Ascending aorta (tissue), 2 donors: ENCODE data around the gene KRTAP5-6. TPM values are rescaled to one million over a fixed set of nuclear protein-coding genes. Genes with fewer than 3 reads are reported as not detected.
"Not testable (repeated sequence)": the region's sequence is repeated elsewhere in the genome, so short reads cannot be mapped to it uniquely, and the experiment has no call there.

Experiments
- DNase-seq, 2 donors: peaks; one replicate each; pipeline ENCODE4 v3.0.0-alpha.2; 2019; ENCODE audit warnings: low spot score in 2 of 2
- H3K27ac ChIP-seq, 2 donors: fragments of 200-600 bp; sonication (generic); one replicate each; pipeline ENCODE4 v1.5.1; 2016 to 2017; ENCODE audit warnings: mild to moderate bottlenecking in 1 of 2
- H3K27me3 ChIP-seq: fragments of 200-600 bp; sonication (generic); one replicate; pipeline ENCODE4 v1.5.1; 2017
- H3K36me3 ChIP-seq, 2 donors: fragments of 200-600 bp; sonication (generic); one replicate each; pipeline ENCODE4 v1.5.1; 2016
- H3K4me1 ChIP-seq, 2 donors: fragments of 200-600 bp; sonication (generic); one replicate each; pipeline ENCODE4 v1.5.1; 2016 to 2017; ENCODE audit warnings: mild to moderate bottlenecking in 1 of 2
- H3K4me3 ChIP-seq, 2 donors: fragments of 200-600 bp; sonication (generic); one replicate each; pipeline ENCODE4 v1.5.1; 2016 to 2017; ENCODE audit warnings: mild to moderate bottlenecking in 1 of 2
- H3K9me3 ChIP-seq, 2 donors: fragments of 200-600 bp; sonication (generic); one replicate each; pipeline ENCODE4 v1.5.1; 2016
- intact Hi-C: fragments of 100-400 bp; cut with DNase I; formaldehyde crosslinking; loops from one replicate; pipeline ENCODE4 v1.15.1; 2023
- total RNA-seq: library from RNA; depleted of rRNA; stranded (reverse); fragments of >200 nt; gene quantifications from one replicate; pipeline ENCODE4 v1.1.0, GENCODE V29; 2016
- TF ChIP-seq, protein P1 (sequence below), 3 experiments: fragments of 200-600 bp in 2 of 3; fragments of 450-650 bp in 1 of 3; sonication (generic) in 2 of 3; IDR thresholded peaks; one replicate each; pipeline ENCODE4 v1.5.1; 2016 to 2019; ENCODE audit warnings: antibody characterized with exemption in 3 of 3, mild to moderate bottlenecking in 1 of 3, moderate library complexity in 1 of 3

KRTAP5-6 gene
- total RNA-seq, 1 donor from 2014 or later = not detected

DNA sequence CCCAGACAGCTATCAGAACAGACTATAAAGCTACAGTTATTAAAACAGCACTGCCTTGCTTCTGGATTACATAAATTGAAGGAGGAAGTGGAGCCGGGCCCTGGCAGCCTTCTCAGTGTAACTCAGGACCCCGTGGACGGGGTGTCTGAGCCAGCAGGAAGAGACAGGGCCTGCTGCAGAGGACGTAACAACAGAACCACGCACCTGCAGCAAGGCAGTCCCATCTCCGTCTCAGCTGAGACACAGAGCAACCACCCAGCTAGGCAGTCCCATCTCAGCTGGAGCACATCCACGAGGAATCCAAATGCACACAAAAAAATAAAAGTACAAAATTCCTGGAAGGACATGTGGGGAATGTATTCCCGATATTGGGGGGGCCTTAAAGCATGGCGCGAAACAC, 17.1 kb upstream of the KRTAP5-6 start:
- H3K4me3 ChIP-seq = no peak overlapping the region
- H3K27ac ChIP-seq = no peak overlapping the region
- TF ChIP-seq, protein P1, sequence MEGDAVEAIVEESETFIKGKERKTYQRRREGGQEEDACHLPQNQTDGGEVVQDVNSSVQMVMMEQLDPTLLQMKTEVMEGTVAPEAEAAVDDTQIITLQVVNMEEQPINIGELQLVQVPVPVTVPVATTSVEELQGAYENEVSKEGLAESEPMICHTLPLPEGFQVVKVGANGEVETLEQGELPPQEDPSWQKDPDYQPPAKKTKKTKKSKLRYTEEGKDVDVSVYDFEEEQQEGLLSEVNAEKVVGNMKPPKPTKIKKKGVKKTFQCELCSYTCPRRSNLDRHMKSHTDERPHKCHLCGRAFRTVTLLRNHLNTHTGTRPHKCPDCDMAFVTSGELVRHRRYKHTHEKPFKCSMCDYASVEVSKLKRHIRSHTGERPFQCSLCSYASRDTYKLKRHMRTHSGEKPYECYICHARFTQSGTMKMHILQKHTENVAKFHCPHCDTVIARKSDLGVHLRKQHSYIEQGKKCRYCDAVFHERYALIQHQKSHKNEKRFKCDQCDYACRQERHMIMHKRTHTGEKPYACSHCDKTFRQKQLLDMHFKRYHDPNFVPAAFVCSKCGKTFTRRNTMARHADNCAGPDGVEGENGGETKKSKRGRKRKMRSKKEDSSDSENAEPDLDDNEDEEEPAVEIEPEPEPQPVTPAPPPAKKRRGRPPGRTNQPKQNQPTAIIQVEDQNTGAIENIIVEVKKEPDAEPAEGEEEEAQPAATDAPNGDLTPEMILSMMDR (IDR thresholded peaks at IDR 0.05) = no peak
- intact Hi-C loops = no loop called here
- DNase-seq = no peak
- H3K9me3 ChIP-seq = no peaks in the 10 kb centered on the region
- no peaks in the 10 kb centered on the region for H3K36me3 ChIP-seq
- no peaks in the 10 kb centered on the region for H3K4me1 ChIP-seq
- no peaks in the 10 kb centered on the region for H3K27me3 ChIP-seq

DNA sequence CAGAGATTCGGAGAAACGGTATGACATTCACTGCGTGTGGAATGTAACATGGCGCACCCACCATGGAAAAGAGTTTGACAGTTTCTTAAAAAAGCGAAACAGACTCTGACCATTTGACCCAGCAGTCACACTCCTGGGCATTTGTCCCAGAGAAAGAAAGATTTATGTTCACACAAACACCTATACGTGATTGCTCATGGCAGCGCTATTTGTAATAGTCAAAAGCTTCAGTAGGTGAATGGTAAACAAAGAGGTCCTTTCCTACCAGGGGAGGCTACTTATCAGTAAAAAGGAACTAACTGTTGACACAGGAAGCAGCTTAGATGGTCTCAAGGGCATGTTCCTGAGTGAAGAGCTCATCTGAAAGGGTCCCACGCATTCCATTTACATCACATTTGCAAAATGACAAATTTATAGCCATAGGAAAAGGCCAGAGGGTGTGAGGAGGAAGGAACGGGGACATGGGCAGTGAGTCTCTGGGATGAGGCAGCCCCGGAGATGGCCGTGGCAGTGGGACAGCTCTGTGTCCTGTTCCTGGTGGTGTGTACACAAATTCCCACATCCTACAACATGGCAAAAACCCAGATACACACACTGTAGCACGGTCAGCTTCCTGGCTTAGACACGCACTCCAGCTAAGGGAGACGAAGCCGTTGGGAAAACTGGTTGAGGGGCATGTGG, 14.6 kb upstream of the KRTAP5-6 start:
- intact Hi-C loops = no loop called here
- H3K27ac ChIP-seq = no peak overlapping the region
- H3K4me3 ChIP-seq = no peak overlapping the region
- no peaks in the 10 kb centered on the region for H3K4me1 ChIP-seq
- TF ChIP-seq, protein P1 (IDR thresholded peaks at IDR 0.05) = no peak
- no peaks in the 10 kb centered on the region for H3K27me3 ChIP-seq
- DNase-seq = no peak
- no peaks in the 10 kb centered on the region for H3K36me3 ChIP-seq
- no peaks in the 10 kb centered on the region for H3K9me3 ChIP-seq

DNA sequence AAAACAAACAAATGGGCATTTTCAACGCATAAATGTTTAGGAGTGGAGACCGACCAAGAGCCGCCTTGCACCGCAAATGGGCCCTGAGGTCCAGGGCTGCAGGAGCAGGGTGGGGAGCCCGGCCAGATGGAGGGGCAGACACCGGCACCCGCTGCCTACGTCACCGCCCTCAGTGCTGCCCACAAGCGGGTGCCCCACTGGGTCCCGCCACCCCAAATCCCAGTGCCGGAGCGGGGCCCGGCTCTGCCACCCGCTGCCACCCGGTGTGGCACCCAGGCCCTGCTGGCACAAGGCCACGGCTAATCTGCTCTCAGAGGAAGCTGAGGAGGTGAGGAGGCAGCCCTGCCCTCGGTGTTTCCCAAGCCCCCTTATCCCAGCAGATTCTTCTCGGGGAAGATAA, 13.8 kb upstream of the KRTAP5-6 start:
- H3K36me3 ChIP-seq, DNase-seq, H3K9me3 ChIP-seq, H3K4me1 ChIP-seq, H3K27me3 ChIP-seq, H3K4me3 ChIP-seq, intact Hi-C loops, H3K27ac ChIP-seq: not testable (repeated sequence)

DNA sequence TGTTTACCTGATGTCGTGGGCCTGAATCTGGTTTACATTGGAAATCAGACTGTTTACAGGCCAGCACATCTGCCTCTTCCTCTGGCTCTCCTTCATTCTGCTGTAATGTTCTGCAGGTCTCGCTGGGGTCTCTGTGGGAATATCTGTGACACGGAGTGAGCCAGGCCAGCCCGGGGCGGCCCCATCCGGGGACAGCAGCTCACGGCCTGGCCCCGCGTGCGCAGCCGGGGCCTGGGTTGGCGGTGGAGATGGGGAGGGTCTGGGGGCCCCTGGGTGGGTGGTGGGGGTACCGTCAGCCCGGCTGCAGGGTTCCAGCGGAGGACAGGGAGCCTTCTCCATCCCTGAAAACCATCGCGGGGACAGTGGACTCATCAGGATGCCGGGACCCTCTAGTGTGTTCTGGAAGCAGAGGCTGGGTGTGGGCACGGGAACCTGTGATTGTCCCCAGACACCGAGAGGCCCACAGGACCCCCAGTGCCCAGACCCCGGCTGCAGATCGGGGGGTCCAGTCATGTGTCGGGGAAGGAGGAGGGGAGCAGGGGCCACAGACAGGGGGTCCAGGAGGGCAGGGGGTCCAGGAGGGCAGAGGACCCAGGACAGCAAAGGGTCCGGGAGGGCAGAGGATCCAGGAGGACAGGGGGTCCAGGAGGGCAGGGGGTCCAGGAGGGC, 13.0 kb upstream of the KRTAP5-6 start:
- intact Hi-C loops, H3K4me1 ChIP-seq, DNase-seq, H3K4me3 ChIP-seq, H3K36me3 ChIP-seq, H3K27me3 ChIP-seq, H3K27ac ChIP-seq, H3K9me3 ChIP-seq: not testable (repeated sequence)

DNA sequence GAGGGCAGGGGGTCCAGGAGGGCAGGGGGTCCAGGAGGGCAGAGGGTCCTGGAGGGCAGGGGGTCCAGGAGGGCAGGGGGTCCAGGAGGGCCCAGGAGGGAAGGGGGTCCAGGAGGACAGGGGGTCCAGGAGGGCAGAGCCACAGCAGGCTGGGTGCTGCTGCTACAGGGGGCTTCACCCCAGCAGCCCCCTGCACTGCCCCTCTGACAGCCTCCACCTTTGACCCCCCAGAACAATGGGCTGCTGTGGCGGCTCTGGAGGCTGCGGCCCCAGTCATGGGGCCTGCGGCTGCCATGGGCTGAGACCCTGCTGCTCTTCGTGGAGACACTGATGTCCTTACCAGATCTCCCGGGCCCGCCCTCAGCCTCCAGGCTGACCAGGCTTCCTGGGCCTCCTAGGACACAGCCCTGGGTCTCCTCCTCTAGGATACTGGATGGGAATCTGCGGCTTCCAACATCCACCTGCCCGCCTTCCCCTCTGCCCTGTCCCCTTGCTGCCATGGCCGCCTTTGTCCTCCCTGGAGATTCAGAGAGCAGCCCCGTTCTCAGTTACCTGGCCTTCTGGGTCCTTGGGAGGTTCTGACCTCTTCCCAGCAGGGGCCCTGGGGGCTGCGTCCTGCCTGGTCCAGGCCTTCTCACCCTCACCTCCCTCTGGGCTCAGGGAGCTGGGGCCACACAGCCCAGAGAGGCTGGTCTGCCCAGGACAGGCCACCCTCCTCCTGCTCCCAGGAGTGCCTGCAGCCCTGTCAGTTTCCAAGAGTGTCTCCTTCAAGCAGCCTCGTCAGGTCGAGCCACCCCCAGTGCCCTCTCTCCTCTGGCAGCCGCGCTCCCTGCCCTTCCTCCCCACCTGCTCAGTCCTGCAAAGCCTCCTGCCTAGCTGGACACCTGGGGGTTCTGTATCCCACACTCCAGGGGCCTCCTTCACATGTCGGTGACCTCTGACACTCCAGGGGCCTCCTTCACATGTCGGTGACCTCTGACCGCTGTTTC, 11.8 kb upstream of the KRTAP5-6 start:
- intact Hi-C loops, H3K4me1 ChIP-seq, H3K9me3 ChIP-seq, H3K4me3 ChIP-seq, H3K27me3 ChIP-seq, DNase-seq, H3K36me3 ChIP-seq, H3K27ac ChIP-seq: not testable (repeated sequence)

DNA sequence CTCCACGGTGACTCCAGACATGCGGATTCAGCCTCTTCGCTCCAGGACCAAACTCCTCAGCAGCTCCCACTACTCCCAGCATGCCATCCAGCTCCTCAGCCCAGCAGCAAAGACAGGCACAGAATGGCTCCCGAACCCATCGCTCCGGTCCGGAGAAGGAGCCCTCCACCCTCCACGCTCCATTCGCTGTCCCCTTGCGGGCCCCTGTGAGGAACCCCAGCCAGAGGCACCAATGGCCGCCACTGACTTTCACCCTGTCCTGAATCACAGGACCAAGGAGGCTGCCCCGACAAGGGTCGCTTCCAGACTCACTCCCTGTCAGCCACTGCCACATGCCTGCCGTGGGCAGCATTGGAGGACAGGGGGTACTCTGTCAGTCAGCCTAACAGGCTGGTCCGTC, 10.8 kb upstream of the KRTAP5-6 start:
- intact Hi-C loops, H3K36me3 ChIP-seq, H3K9me3 ChIP-seq, H3K4me3 ChIP-seq, H3K27ac ChIP-seq, H3K4me1 ChIP-seq, H3K27me3 ChIP-seq, DNase-seq: not testable (repeated sequence)

DNA sequence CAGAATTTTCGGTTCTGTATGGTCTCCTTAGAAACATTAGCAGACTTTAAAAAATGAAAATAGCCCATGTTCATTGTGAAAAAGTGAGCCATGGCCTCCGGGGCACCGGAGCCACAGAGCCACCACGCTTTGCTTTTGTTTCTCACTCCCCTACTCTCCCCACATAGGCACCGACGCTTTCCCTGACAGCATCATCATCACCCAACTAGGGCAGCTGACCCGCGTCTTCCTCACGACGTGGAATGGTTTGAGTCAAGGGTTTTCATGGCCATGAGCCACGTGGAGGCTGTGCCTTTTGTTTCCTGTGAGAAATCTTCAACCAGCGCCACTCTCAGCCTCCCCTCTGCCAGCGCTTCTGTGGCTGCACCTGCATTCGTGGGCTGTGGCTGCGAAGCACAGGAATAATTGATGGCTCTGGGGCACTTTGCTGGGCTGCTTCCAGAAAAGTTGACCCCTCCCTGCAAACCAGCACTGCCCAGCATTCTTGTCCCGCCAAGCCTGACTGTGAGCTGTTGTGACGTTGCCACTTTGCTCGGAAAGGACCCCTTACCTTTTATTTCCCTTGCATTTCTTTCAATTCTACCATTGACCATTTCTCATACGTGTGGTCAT, 8.6 kb upstream of the KRTAP5-6 start:
- H3K36me3 ChIP-seq, H3K27ac ChIP-seq, H3K4me1 ChIP-seq, H3K27me3 ChIP-seq, H3K4me3 ChIP-seq, DNase-seq, H3K9me3 ChIP-seq, intact Hi-C loops: not testable (repeated sequence)

DNA sequence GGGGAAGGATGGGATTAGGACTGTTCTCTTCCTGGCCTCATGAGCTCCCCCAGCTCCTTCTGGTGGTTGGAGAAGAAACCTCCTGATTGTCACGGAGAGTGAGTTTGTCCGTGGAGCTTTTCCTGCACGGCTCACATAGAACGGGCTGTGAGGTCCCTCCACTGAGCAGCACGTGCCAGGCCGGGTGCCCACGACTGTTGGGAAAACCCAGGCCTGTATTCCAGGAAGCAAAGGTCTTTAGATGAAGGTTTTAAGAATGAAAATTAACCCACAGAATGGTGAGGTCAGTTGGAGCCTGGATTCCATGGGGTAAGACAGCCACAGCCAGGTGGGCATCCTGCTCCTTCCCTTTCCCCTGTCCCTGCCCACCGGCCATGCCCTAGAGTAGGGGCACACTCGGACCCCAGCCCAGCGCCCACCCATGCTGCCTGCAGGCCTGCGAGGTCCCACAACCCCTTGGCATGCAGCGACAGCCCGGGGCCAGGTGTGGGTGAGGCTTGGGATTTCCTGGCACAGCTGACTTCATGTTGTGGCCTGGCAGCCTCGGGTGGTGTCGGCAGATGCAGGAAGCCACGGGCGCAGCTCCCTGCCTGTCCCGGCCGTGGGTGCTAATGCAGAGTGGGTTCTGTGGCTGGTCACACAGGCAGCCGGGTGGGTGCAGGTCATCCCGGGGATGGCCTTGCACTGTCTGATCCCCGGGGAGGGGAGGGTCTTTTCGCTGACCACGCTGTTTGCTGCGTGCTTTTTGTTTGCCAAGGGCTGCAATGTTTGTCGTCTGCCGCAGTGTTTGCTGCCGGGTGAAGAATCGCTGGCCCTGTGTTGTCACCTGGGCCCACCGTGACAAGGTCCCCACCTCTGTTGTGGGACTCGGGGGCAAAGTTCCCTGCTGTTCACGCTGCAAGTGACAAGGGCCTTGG, 7.5 kb upstream of the KRTAP5-6 start:
- H3K36me3 ChIP-seq, H3K4me3 ChIP-seq, H3K9me3 ChIP-seq, H3K4me1 ChIP-seq, DNase-seq, H3K27ac ChIP-seq, H3K27me3 ChIP-seq, intact Hi-C loops: not testable (repeated sequence)
